Thymus (tissue), 11 donors: Measurements from ENCODE around the gene HSD17B12. TPM values are rescaled to one million over a fixed set of nuclear protein-coding genes. Genes with fewer than 3 reads are reported as not detected.

Experiments
- DNase-seq, 9 donors: peaks; one replicate each; pipeline ENCODE4 v3.0.0-alpha.2; 2013; ENCODE audit warnings: low spot score in 9 of 9, low read depth in 6 of 9, missing footprints in 1 of 9
- H3K27ac ChIP-seq, 2 donors: one replicate each; pipeline ENCODE4 v1.5.1; 2013; ENCODE audit warnings: control low read depth in 1 of 2, low read depth in 1 of 2, low read length in 1 of 2, mild to moderate bottlenecking in 1 of 2, moderate library complexity in 1 of 2
- H3K27me3 ChIP-seq, 2 donors: one replicate each; pipeline ENCODE4 v1.5.1; 2013; ENCODE audit warnings: low read length in 1 of 2; ENCODE audit not compliant: control insufficient read depth in 2 of 2, insufficient read depth in 1 of 2
- H3K36me3 ChIP-seq, 2 donors: one replicate each; pipeline ENCODE4 v1.5.1; 2013; ENCODE audit warnings: low read length in 1 of 2, mild to moderate bottlenecking in 1 of 2, moderate library complexity in 1 of 2; ENCODE audit not compliant: control insufficient read depth in 2 of 2, insufficient read depth in 2 of 2
- H3K4me1 ChIP-seq, 2 donors: one replicate each; pipeline ENCODE4 v1.5.1; 2013; ENCODE audit warnings: low read length in 2 of 2; ENCODE audit not compliant: control insufficient read depth in 2 of 2, insufficient read depth in 2 of 2
- H3K4me3 ChIP-seq, 2 donors: one replicate each; pipeline ENCODE4 v1.5.1; 2013; ENCODE audit warnings: low read length in 2 of 2, control low read depth in 1 of 2, mild to moderate bottlenecking in 1 of 2
- H3K9me3 ChIP-seq, 2 donors: one replicate each; pipeline ENCODE4 v1.5.1; 2013; ENCODE audit warnings: low read length in 1 of 2, mild to moderate bottlenecking in 1 of 2; ENCODE audit not compliant: control insufficient read depth in 2 of 2, insufficient read depth in 1 of 2
- WGBS: extraction: QIAGEN DNeasy Blood & Tissue Kit; methylation state at CpG from one replicate; pipeline ENCODE4 v1.1.7; 2013; 5-methylcytosine and 5-hydroxymethylcytosine counted together
- polyA plus RNA-seq: library from polyadenylated mRNA; stranded (reverse); fragments of 200-250 nt; gene quantifications from one replicate; pipeline ENCODE4 v1.2.3, GENCODE V29; 2013
- total RNA-seq: library from RNA; stranded (reverse); fragments of 120-200 nt; gene quantifications from one replicate; pipeline ENCODE4 v1.2.4, GENCODE V29; 2013
- donor health status: healthy.

Gene HSD17B12
- total and polyA plus RNA-seq, 2 donors: 18.8 to 32.1 TPM

DNA sequence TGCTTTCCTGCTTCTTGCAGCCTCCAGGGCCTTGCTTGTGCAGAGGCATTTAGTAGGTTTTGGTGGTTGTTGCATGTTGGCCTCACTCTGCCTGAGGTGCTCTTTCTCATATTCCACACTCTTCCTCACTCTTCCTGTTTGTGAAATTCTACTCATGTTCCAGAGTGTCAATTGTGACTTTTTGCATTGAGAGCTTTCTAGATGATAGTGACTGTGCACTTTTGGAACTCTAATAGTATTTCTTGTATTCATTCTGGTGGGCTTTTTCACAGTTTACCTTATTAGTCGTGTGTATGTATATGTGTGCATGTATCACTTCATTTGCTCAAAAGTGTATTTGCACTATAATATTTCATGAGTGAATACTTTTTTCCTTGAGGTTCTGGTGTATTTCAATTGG is 11.3 kb downstream of the HSD17B12 start:
- H3K4me3 ChIP-seq: no peak overlapping the region
- no peak for DNase-seq
- H3K27ac ChIP-seq: no peak overlapping the region
- H3K4me1 ChIP-seq: no peaks in the 10 kb centered on the region
- WGBS: 95% methylated on average over 1 of the region's 1 CpG
- no peaks in the 10 kb centered on the region for H3K36me3 ChIP-seq
- no peaks in the 10 kb centered on the region for H3K9me3 ChIP-seq
- H3K27me3 ChIP-seq: no peaks in the 10 kb centered on the region

DNA sequence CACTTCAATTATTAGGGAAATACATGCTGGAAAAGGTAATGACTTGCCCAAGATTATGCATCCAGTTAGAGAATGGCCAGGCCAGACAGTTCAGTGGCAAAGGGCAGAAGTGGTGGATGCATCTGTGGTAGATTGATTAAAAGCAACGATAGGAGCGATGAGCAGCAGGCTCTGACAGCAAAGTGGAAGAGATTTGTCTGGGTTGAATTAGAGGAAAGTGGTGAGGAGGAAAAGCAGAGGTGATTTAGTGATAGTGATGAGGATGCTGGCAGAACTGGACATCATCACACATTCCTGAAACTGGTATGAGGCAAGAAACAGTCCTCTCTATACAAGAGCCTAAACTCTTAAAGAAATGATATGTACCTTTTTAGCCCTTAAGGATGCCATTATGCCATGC is 12.5 kb downstream of the HSD17B12 start:
- WGBS: 99% methylated on average over 2 of the region's 2 CpGs
- no peak overlapping the region for H3K4me3 ChIP-seq
- H3K4me1 ChIP-seq: no peaks in the 10 kb centered on the region
- no peaks in the 10 kb centered on the region for H3K36me3 ChIP-seq
- H3K9me3 ChIP-seq: no peaks in the 10 kb centered on the region
- H3K27ac ChIP-seq: no peak overlapping the region
- no peak for DNase-seq
- no peaks in the 10 kb centered on the region for H3K27me3 ChIP-seq

DNA sequence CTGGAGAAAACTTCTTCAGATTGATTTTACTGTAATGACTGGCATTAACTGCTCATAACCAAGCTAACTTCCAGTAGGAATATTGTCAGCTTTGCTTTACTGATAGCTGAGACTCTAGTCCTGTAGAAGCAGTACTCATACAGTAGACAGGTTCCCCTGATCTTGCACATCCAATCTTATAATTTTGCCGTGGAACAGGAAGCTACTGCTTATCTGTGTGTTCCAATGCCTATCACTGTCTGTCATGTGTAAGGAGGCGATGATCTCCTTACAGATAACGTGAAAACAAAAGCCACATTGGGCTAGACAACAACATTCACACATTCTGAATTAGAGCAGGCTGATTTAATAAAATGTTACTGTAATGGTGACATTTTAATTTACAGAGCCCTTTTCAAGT is 13.2 kb downstream of the HSD17B12 start:
- no peaks in the 10 kb centered on the region for H3K36me3 ChIP-seq
- 30% methylated on average over 3 of the region's 3 CpGs for WGBS
- no peak overlapping the region for H3K27ac ChIP-seq
- no peak overlapping the region for H3K4me3 ChIP-seq
- DNase-seq: no peak
- H3K9me3 ChIP-seq: no peaks in the 10 kb centered on the region
- no peaks in the 10 kb centered on the region for H3K4me1 ChIP-seq
- H3K27me3 ChIP-seq: no peaks in the 10 kb centered on the region

DNA sequence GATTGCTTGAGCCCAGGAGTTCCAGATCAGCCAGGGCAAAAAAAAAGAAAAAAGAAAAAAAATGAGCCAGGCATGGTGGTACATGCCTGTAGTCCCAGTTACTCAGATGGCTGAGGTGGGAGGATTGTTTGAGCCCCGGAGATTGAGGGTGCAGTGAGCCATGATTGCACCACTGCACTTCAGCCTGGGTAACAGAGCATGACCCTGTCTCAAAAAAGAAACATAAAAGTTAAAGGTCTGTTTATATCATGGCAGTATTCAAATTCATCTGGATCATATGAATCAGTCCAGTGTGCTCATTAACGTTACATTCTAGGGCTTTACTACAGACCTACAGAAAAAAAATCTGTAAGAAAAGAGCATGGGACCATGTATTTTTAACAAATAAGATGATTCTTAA is 13.9 kb downstream of the HSD17B12 start:
- Histone ChIP-seq H3K4me3 (no peak overlapping the region), H3K36me3 (no peaks in the 10 kb centered on the region), H3K9me3 (no peaks in the 10 kb centered on the region), H3K27me3 (no peaks in the 10 kb centered on the region), H3K27ac (no peak overlapping the region), H3K4me1 (no peaks in the 10 kb centered on the region)
- no peak for DNase-seq
- WGBS: 96% methylated on average over 2 of the region's 2 CpGs

DNA sequence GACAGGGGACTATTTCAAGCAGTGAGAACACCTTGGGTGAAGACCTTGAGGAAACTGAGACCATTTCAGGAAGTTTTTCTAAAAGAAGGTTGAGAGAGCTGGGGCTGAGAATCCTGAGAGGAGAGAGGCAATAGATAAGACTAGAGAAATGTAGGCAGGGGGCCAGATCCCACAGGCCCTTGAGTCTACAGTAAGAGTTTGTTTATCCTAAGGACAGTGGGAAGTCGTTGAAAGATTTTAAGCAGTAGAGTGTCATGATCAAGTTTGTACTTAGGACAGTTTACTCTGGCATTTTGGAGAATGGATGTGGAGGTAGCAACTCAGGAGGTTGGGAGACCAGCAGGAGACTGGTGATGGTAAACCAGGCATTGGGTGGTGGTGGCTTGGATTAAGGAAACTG is 17.1 kb downstream of the HSD17B12 start:
- no peak overlapping the region for H3K27ac ChIP-seq
- H3K4me3 ChIP-seq: no peak overlapping the region
- no peaks in the 10 kb centered on the region for H3K9me3 ChIP-seq
- DNase-seq: no peak
- 89% methylated on average over 1 of the region's 1 CpG for WGBS
- no peaks in the 10 kb centered on the region for H3K4me1 ChIP-seq
- H3K27me3 ChIP-seq: no peaks in the 10 kb centered on the region
- no peaks in the 10 kb centered on the region for H3K36me3 ChIP-seq

DNA sequence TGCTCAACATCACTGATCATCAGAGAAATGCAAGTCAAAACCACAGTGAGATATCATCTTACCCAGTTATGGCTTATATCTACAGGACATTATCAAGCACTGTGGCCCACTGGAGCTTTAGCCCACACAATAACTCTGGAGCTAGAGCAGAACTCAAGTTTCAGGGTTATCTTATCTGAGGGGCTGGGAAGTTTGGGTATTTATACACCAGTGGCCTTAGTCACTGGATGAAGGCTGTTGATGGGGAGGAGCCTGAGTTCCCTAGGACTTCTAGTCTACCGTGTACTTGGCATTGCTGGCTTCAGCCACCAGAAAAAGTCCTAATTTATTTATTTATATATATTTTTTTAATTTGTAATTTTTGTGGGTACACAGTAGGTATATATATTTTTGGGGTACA is 19.3 kb downstream of the HSD17B12 start:
- Histone ChIP-seq H3K4me3 (no peak overlapping the region), H3K36me3 (no peaks in the 10 kb centered on the region), H3K27ac (no peak overlapping the region), H3K27me3 (no peaks in the 10 kb centered on the region), H3K4me1 (no peaks in the 10 kb centered on the region), H3K9me3 (no peaks in the 10 kb centered on the region)
- no peak for DNase-seq
- 96% methylated on average over 1 of the region's 1 CpG for WGBS

DNA sequence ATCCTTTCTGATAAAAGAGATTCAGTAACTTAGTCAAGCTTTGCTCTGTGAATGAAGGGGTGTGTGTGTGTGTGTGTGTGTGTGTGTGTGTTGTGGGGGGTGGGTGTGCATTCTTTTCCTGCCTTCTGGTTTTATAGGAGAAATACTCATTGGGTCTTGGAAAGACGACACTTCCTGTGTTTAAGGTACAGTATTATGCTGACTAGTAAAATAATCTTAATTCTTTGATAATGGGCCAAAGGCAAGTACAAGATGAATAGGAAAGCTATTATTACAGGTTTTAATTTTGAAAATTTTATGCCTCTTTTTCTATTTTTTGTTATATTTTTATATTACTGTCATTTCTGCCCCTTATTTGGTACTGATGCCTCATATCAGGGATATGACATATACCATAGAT is 26.1 kb downstream of the HSD17B12 start:
- H3K36me3 ChIP-seq: no peaks in the 10 kb centered on the region

DNA sequence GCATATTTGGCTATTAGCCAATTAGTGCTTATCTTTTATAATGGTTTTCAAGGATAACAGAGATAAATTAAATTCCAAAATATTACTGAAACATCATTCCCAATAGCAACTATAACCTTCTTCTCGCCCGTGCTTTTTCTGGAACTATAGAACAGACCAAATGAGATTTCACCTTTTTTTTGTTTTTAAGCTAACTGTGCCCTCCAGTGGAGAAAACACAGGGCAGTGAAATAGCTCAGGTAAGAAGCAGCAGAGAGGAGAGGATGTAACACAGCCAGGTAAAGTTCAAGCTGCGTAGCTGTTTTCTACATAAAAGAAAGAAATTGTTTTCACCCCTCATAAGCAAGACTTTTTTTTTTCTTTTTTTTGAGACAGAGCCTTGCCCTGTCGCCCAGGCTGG is 28.2 kb downstream of the HSD17B12 start:
- H3K36me3 ChIP-seq: no peaks in the 10 kb centered on the region
- WGBS: 85% methylated on average over 4 of the region's 4 CpGs
- no peak overlapping the region for H3K4me3 ChIP-seq
- no peaks in the 10 kb centered on the region for H3K27me3 ChIP-seq
- no peaks in the 10 kb centered on the region for H3K9me3 ChIP-seq
- no peaks in the 10 kb centered on the region for H3K4me1 ChIP-seq
- DNase-seq: no peak
- no peak overlapping the region for H3K27ac ChIP-seq

More for the DNA sequence above, 26.1 kb downstream of the HSD17B12 start:
- H3K9me3 ChIP-seq: no peaks in the 10 kb centered on the region
- no peaks in the 10 kb centered on the region for H3K4me1 ChIP-seq
- H3K4me3 ChIP-seq: no peak overlapping the region
- WGBS: 98% methylated on average over 1 of the region's 1 CpG
- no peak overlapping the region for H3K27ac ChIP-seq
- H3K27me3 ChIP-seq: no peaks in the 10 kb centered on the region
- no peak for DNase-seq

DNA sequence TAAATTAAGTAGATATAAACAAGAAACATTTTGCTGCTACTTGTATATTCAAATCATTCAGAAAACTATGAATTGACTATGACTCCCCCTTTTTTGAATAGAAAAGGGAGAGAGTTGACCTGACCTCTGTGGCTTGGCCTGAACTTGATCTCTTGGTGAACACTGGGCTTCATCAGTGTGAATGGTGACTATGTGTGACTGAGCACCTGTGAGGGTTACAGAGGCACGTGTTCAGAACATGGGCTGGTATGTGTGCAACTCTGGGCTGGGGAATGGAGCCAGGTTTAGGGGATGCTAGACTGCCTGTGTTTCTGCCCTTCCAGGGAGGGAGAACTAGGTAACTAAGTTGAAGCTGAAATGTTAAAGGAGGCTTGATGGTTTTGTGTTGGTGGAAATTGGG is 29.2 kb downstream of the HSD17B12 start:
- H3K27ac ChIP-seq: no peak overlapping the region
- H3K27me3 ChIP-seq: no peaks in the 10 kb centered on the region
- no peaks in the 10 kb centered on the region for H3K36me3 ChIP-seq
- 95% methylated on average over 1 of the region's 1 CpG for WGBS
- H3K4me1 ChIP-seq: no peaks in the 10 kb centered on the region
- no peaks in the 10 kb centered on the region for H3K9me3 ChIP-seq
- DNase-seq: no peak
- H3K4me3 ChIP-seq: no peak overlapping the region

DNA sequence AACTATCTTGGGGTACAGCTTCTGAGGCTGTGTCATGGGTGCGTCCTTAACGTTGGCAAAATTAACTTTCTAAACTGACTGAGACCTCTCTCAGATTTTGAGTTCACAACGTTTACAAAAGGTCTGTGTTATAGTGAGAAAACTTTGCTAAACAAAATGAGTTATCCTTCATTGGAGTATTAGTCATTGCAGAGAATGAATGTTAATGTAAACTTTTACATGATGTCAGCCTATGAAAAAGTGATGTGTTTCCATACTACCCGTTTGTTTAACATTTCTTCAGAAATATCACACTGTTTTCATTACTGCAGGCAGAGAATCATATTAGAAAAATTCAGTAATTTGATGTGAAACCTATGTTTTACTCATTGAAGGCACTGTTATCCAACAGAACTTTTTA is 32.1 kb downstream of the HSD17B12 start:
- H3K9me3 ChIP-seq: peaks cover 0 to under 1% of the 10 kb centered on the region in 2 donors
- no peaks in the 10 kb centered on the region for H3K4me1 ChIP-seq
- 99% methylated on average over 4 of the region's 4 CpGs for WGBS
- no peaks in the 10 kb centered on the region for H3K36me3 ChIP-seq
- DNase-seq: no peak
- no peak overlapping the region for H3K4me3 ChIP-seq
- no peaks in the 10 kb centered on the region for H3K27me3 ChIP-seq
- H3K27ac ChIP-seq: no peak overlapping the region
